ENCODE results near the gene IFNA2. TPM values are rescaled to one million over a fixed set of nuclear protein-coding genes. Genes with fewer than 3 reads are reported as not detected.

The IFNA2 gene
- total RNA-seq, 2 experiments from 2014 or later = not detected

Other genes with a start within 250 kb of the IFNA2 start
- not detected for gene IFNW1, start 243.6 kb downstream of the IFNA2 start, total RNA-seq
- gene IFNA21, start 218.7 kb downstream of the IFNA2 start, total RNA-seq = not detected
- gene IFNA4, start 197.8 kb downstream of the IFNA2 start, total RNA-seq = not detected
- gene IFNA7, start 183.2 kb downstream of the IFNA2 start, total RNA-seq = not detected
- gene IFNA10, start 178.3 kb downstream of the IFNA2 start, total RNA-seq = not detected
- not detected for gene IFNA16, start 168.1 kb downstream of the IFNA2 start, total RNA-seq
- gene IFNA17, start 157.2 kb downstream of the IFNA2 start, total RNA-seq = not detected
- gene IFNA14, start 145.4 kb downstream of the IFNA2 start, total RNA-seq = not detected
- not detected for gene IFNA5, start 80.1 kb downstream of the IFNA2 start, total RNA-seq
- 10 to 100 TPM; 17.5 to 18.3 TPM for gene KLHL9, start 50.0 kb downstream of the IFNA2 start, total RNA-seq
- not detected for gene IFNA6, start 34.5 kb downstream of the IFNA2 start, total RNA-seq
- not detected for gene IFNA13, start 17.3 kb downstream of the IFNA2 start, total RNA-seq
- gene IFNA8, start 23.7 kb upstream of the IFNA2 start, total RNA-seq = not detected
- not detected for gene IFNA1, start 55.0 kb upstream of the IFNA2 start, total RNA-seq
- gene IFNE, start 96.9 kb upstream of the IFNA2 start, total RNA-seq = not detected

Data from activated naive CD4-positive, alpha-beta T cell treated with anti-CD3 and anti-CD28 coated beads for 36 hours (primary cell).